Endodermal cell (in vitro differentiated cells): ENCODE measurements around the gene PES1. TPM values are rescaled to one million over a fixed set of nuclear protein-coding genes. Genes with fewer than 3 reads are reported as not detected.
A peak's percentile ranks its signal among the peaks of the same experiment; 100 is the strongest.
"Not testable (repeated sequence)": the region's sequence is repeated elsewhere in the genome, so short reads cannot be mapped to it uniquely, and the experiment has no call there.

Experiments
- DNase-seq: peaks from one replicate; pipeline ENCODE4 v3.0.0-alpha.2; 2017
- H3K27ac ChIP-seq: 2 replicates; pipeline ENCODE4 v1.5.1; 2013; ENCODE audit warnings: mild to moderate bottlenecking, low read depth, low read length, moderate library complexity
- H3K27me3 ChIP-seq: 2 replicates; pipeline ENCODE4 v1.6.1; 2013; ENCODE audit warnings: mild to moderate bottlenecking, low read length, moderate library complexity; ENCODE audit not compliant: insufficient read depth, control insufficient read depth, poor library complexity, severe bottlenecking
- H3K36me3 ChIP-seq: 2 replicates; pipeline ENCODE4 v1.7.0; 2013; ENCODE audit warnings: mild to moderate bottlenecking, low read length, moderate library complexity; ENCODE audit not compliant: control insufficient read depth, insufficient read depth
- H3K4me1 ChIP-seq: one replicate; pipeline ENCODE4 v1.7.0; 2013; ENCODE audit warnings: low read length; ENCODE audit not compliant: control insufficient read depth, insufficient read depth
- H3K4me3 ChIP-seq: 2 replicates; pipeline ENCODE4 v1.5.1; 2013; ENCODE audit warnings: mild to moderate bottlenecking, low read length, moderate library complexity
- H3K9ac ChIP-seq: 2 replicates; pipeline ENCODE4 v1.6.1; 2013; ENCODE audit warnings: mild to moderate bottlenecking, low read length, moderate library complexity; ENCODE audit not compliant: poor library complexity, severe bottlenecking; ENCODE audit errors: extremely low read depth
- H3K9me3 ChIP-seq: 2 replicates; pipeline ENCODE4 v1.6.1; 2013; ENCODE audit warnings: mild to moderate bottlenecking, low read length, moderate library complexity; ENCODE audit not compliant: control insufficient read depth
- H3K27ac Mint-ChIP-seq: 2 replicates; pipeline ENCODE4 v1.8.0; 2020; ENCODE audit warnings: mixed read lengths
- H3K27me3 Mint-ChIP-seq: 2 replicates; pipeline ENCODE4 v1.8.0; 2021; ENCODE audit warnings: mild to moderate bottlenecking, mixed read lengths; ENCODE audit not compliant: insufficient read depth
- H3K36me3 Mint-ChIP-seq: 2 replicates; pipeline ENCODE4 v1.8.0; 2020; ENCODE audit warnings: low read depth, mixed read lengths
- H3K4me1 Mint-ChIP-seq: 2 replicates; pipeline ENCODE4 v1.8.0; 2020; ENCODE audit warnings: mixed read lengths
- H3K4me3 Mint-ChIP-seq: 2 replicates; pipeline ENCODE4 v1.8.0; 2020; ENCODE audit warnings: mild to moderate bottlenecking, moderate library complexity, mixed read lengths
- H3K9me3 Mint-ChIP-seq: 2 replicates; pipeline ENCODE4 v1.8.0; 2020; ENCODE audit warnings: mild to moderate bottlenecking, mixed read lengths
- WGBS, 2 experiments: methylation state at CpG; one replicate each; pipeline versions ENCODE4 v1.1.5 to v1.1.7; 2013; ENCODE audit warnings: missing lambda C conversion rate in 2 of 2, mixed read lengths in 1 of 2; ENCODE audit not compliant: insufficient coverage in 1 of 2, insufficient read length in 1 of 2; 5-methylcytosine and 5-hydroxymethylcytosine counted together
- total RNA-seq, 2 donors: library from RNA; stranded (reverse); fragmentation: NEBNext Ultra II Directional in 1 of 2; extraction: Animal tissue kit (Norgen Biotek cat#: 25700) in 1 of 2; gene quantifications; 2 replicates in 1 of 2; 3 replicates in 1 of 2; pipeline ENCODE4 v1.2.1, GENCODE V29; 2021
- TF ChIP-seq, protein P1 (sequence below): fragments of 200-600 bp; sonication (generic); conservative IDR thresholded peaks from 2 replicates; pipeline ENCODE4 v1.5.0; 2021; ENCODE audit warnings: antibody characterized with exemption, mild to moderate bottlenecking

The PES1 gene
- total RNA-seq, 2 donors from 2014 or later = 78.7 to 90.2 TPM

DNA sequence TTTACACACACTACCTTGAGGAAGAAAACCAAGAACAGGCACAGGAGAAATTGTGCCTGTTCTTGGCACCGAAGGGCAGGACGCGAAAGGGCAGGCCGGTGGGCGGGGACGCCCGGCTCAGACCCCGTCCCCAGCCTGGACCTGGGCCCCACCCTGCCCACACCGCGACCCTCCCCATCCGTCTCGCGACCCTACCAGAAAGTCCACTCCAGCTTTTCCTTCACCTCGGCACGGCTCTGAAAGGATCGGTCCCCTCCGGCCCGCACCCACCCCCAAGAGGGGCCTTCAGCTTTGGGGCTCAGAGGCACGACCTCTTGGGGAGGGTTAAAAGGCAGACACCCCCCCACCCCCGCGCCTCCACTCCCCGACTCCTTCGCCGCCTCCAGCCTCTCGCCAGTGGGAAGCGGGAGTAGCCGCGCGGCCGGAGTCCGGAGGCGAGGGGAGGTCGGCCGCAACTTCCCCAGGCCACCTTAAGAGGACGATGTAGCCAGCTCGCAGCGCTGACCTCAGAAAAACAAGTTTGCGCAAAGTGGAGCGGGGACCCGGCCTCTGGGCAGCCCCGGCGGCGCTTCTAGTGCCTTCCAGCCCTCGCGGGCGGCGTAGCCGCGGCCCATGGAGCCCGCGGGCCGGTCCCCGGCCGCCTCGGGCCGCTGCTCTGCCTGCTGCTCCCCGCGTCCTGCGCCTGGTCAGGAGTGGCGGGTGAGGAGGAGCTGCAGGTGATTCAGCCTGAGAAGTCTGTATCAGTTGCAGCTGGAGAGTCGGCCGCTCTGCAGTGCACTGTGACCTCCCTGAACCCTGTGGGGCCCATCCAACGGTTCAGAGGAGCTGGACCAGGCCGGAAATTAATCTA lies 49.5 kb downstream of the PES1 start:
- peak overlapping the region; percentile 70 for H3K4me3 ChIP-seq
- no peak overlapping the region for H3K27ac ChIP-seq
- Mint-ChIP-seq H3K4me1 (peaks cover 1% of the 10 kb centered on the region), H3K27me3 (peaks cover 24% of the 10 kb centered on the region), H3K9me3 (no peaks in the 10 kb centered on the region), H3K27ac (no peak overlapping the region), H3K36me3 (no peaks in the 10 kb centered on the region), H3K4me3 (peak overlapping the region; percentile 57)
- H3K36me3 ChIP-seq = no peaks in the 10 kb centered on the region
- H3K9ac ChIP-seq = no peak overlapping the region
- 10 to 20% methylated on average over 9 to 64 of the region's 64 CpGs for WGBS, 2 experiments
- H3K27me3 ChIP-seq = peaks cover 16% of the 10 kb centered on the region
- no peaks in the 10 kb centered on the region for H3K4me1 ChIP-seq
- TF ChIP-seq, protein P1, sequence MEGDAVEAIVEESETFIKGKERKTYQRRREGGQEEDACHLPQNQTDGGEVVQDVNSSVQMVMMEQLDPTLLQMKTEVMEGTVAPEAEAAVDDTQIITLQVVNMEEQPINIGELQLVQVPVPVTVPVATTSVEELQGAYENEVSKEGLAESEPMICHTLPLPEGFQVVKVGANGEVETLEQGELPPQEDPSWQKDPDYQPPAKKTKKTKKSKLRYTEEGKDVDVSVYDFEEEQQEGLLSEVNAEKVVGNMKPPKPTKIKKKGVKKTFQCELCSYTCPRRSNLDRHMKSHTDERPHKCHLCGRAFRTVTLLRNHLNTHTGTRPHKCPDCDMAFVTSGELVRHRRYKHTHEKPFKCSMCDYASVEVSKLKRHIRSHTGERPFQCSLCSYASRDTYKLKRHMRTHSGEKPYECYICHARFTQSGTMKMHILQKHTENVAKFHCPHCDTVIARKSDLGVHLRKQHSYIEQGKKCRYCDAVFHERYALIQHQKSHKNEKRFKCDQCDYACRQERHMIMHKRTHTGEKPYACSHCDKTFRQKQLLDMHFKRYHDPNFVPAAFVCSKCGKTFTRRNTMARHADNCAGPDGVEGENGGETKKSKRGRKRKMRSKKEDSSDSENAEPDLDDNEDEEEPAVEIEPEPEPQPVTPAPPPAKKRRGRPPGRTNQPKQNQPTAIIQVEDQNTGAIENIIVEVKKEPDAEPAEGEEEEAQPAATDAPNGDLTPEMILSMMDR = no peak
- DNase-seq = peak; percentile 85
- no peaks in the 10 kb centered on the region for H3K9me3 ChIP-seq

DNA sequence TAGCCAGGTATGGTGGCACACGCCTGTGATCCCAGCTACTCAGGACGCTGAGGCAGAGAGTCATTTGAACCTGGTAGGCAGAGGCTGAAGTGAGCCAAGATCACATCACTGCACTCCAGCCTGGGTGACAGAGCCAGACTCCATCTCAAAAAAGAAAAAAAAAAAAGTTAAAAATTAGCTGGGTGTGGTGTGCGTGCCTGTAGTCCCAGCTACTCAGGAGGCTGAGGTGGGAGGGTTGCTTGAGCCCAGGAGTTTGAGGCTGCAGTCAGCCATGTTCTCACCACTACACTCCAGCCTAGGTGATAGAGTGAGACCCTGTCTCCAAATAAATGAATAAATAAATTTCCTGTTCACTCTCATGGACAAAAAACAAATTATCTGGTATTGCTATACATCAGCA lies 50.2 kb downstream of the PES1 start:
- H3K27ac ChIP-seq, H3K36me3 ChIP-seq, DNase-seq, H3K9me3 ChIP-seq, H3K4me1 ChIP-seq, H3K9me3 Mint-ChIP-seq, H3K4me1 Mint-ChIP-seq, H3K9ac ChIP-seq, H3K27ac Mint-ChIP-seq, H3K36me3 Mint-ChIP-seq: not testable (repeated sequence)
- peaks cover 16% of the 10 kb centered on the region for H3K27me3 ChIP-seq
- 87 to 94% methylated on average over 2 to 3 of the region's 3 CpGs for whole genome bisulfite sequencing, 2 experiments
- Mint-ChIP-seq H3K27me3 (peaks cover 24% of the 10 kb centered on the region), H3K4me3 (peak overlapping the region; percentile 57)
- peak overlapping the region; percentile 70 for H3K4me3 ChIP-seq

DNA sequence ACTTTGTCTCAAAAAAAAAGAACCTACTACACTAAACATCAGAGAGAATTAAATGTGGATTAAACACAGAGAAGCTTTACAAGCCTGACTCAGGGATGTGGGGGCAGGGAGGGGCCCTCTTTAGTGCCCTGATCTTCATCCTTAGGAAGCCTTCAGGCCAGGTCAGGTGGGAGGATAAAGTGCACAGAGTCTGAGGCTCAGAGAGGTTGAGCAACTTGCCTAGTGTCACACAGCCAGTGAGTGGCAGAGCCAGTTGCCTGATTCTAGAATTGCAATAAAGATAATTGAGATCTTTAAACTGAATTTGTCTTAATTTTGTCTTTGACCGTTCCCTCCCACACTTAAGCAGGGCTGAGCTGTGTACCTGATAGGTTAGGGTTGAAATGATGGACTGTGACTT lies 52.3 kb downstream of the PES1 start:
- Mint-ChIP-seq H3K36me3 (no peaks in the 10 kb centered on the region), H3K27ac (no peak overlapping the region)
- H3K4me3 ChIP-seq = no peak overlapping the region

More for the DNA sequence above, 52.3 kb downstream of the PES1 start:
- peaks cover 16% of the 10 kb centered on the region for H3K27me3 Mint-ChIP-seq
- H3K4me1 Mint-ChIP-seq = peaks cover 1% of the 10 kb centered on the region
- no peak overlapping the region for H3K9ac ChIP-seq
- TF ChIP-seq, protein P1 = no peak
- H3K27ac ChIP-seq = no peak overlapping the region
- no peak for DNase-seq
- no peak overlapping the region for H3K4me3 Mint-ChIP-seq
- no peaks in the 10 kb centered on the region for H3K9me3 ChIP-seq
- H3K36me3 ChIP-seq = no peaks in the 10 kb centered on the region
- WGBS, 2 experiments = 100% methylated on average over 1 of the region's 1 CpG
- peaks cover 16% of the 10 kb centered on the region for H3K27me3 ChIP-seq
- no peaks in the 10 kb centered on the region for H3K4me1 ChIP-seq
- no peaks in the 10 kb centered on the region for H3K9me3 Mint-ChIP-seq
